ENCODE measurements around the gene TMC7. TPM values are rescaled to one million over a fixed set of nuclear protein-coding genes. Genes with fewer than 3 reads are reported as not detected.

The TMC7 gene
- total and polyA plus RNA-seq, 9 of the 15 experiments (the other 6 are each of a cell fraction or from before 2014, with no cell fraction given): 0.08 to 2.0 (median 1.5) TPM

DNA sequence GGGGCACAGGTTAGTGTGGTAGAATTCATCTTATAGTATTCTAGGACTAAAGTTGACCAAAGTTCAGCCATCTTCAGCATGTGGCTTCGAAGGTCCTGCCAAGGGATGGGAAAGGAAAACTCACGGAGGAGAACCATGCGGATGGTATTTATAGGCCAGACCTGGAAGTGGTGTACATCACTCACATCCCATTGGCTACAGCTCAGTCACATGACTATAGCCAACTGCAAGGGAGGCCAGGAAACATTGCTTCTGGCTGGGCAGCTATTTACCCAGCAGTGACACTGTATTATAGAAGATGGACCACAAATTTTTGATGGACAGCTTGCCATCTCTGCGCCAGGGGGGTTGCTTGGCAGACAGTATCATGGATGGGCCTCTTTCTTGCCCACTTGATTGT is 48.0 kb downstream of the TMC7 start:
- no peaks in the 10 kb centered on the region for H4K20me1 ChIP-seq (replicated peaks; ENCODE audit: control insufficient read depth, insufficient read depth, low read length)
- H3K27me3 ChIP-seq (ENCODE audit: control insufficient read depth in 2 of 2, insufficient read depth in 2 of 2, low read length in 2 of 2): peaks cover 4 to 7% of the 10 kb centered on the region in 2 experiments; a peak in 3 of 5 replicates
- H3K4me3 ChIP-seq: no peak overlapping the region
- H3K9ac ChIP-seq (ENCODE audit: insufficient read depth in 1 of 2, low read depth in 2 of 2, low read length in 2 of 2): no peak overlapping the region
- TF ChIP-seq, protein P1, sequence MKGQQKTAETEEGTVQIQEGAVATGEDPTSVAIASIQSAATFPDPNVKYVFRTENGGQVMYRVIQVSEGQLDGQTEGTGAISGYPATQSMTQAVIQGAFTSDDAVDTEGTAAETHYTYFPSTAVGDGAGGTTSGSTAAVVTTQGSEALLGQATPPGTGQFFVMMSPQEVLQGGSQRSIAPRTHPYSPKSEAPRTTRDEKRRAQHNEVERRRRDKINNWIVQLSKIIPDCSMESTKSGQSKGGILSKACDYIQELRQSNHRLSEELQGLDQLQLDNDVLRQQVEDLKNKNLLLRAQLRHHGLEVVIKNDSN (CRISPR knock-in tag; IDR thresholded peaks at IDR 0.05): peak; percentile 54
- peak; percentile 24; the same call in 1 of the 2 replicates for TF ChIP-seq TFE3 (CRISPR knock-in tag; IDR thresholded peaks at IDR 0.05)
- TF ChIP-seq, protein P2, sequence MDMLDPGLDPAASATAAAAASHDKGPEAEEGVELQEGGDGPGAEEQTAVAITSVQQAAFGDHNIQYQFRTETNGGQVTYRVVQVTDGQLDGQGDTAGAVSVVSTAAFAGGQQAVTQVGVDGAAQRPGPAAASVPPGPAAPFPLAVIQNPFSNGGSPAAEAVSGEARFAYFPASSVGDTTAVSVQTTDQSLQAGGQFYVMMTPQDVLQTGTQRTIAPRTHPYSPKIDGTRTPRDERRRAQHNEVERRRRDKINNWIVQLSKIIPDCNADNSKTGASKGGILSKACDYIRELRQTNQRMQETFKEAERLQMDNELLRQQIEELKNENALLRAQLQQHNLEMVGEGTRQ (CRISPR knock-in tag; IDR thresholded peaks at IDR 0.05): peak; percentile 52; the same call in 1 of the 2 replicates
- peak; percentile 31; the same call in 1 of the 2 replicates for TF ChIP-seq RAD51 (IDR thresholded peaks at IDR 0.05; ENCODE audit: borderline replicate concordance, low read depth)
- peak; percentile 53 for TF ChIP-seq NFYB (IDR thresholded peaks at IDR 0.05; ENCODE audit: extremely low read depth, insufficient read length)
- no peak for TF ChIP-seq HDGF (IDR thresholded peaks at IDR 0.05)
- no peak for TF ChIP-seq SMARCC2 (IDR thresholded peaks at IDR 0.05; ENCODE audit: low read depth)
- DNase-seq (ENCODE audit: extremely low read depth in 1 of 4, low spot score in 3 of 4) (no peak), ATAC-seq (no peak), FAIRE-seq (no peak)
- in situ Hi-C loops (cut with MboI) (no loop called here), intact Hi-C loops (cut with micrococcal nuclease) (no loop called here)
- no peaks in the 10 kb centered on the region for H3K4me1 ChIP-seq (replicated peaks in 1 of 2; ENCODE audit: control insufficient read depth in 2 of 2, insufficient read depth in 2 of 2, low read length in 2 of 2)
- no peaks in the 10 kb centered on the region for H3K36me3 ChIP-seq (ENCODE audit: control insufficient read depth, insufficient read depth, low read length)
- no peaks in the 10 kb centered on the region for H3K79me2 ChIP-seq (ENCODE audit: control insufficient read depth, insufficient read depth, low read length)
- no peaks in the 10 kb centered on the region for H3K9me1 ChIP-seq (ENCODE audit: control insufficient read depth, insufficient read depth, low read length)
- H3K4me2 ChIP-seq (ENCODE audit: insufficient read depth, low read length): no peak overlapping the region
- no peaks in the 10 kb centered on the region for H3K9me3 ChIP-seq (replicated peaks; ENCODE audit: control insufficient read depth, insufficient read depth, low read depth, low read length)
- ChIA-PET CTCF (ENCODE audit: low intra/inter-chr PET ratio) (no interaction called here), POLR2A (no interaction called here)
- no TSS peak for BruUV-seq (replicated peaks)
- 41% methylated on average over 4 of the region's 4 CpGs for WGBS (ENCODE audit: insufficient coverage, low coverage, missing lambda C conversion rate)
- no peak overlapping the region for H3K27ac ChIP-seq (ENCODE audit: extremely low read depth, low read depth, low read length)
- H2AFZ ChIP-seq (ENCODE audit: low read depth, low read length): no peak overlapping the region

Measured in K562 (cell line).